ENCODE data around the gene FOXD3.

The FOXD3 gene

GRCh38 chr1:63362578-63362977 is 40.2 kb downstream of the FOXD3 start:
- DNase-seq: no peak

GRCh38 chr1:63363014-63363413 is 40.6 kb downstream of the FOXD3 start:
- no peak for DNase-seq

- no peak for DNase-seq
These were observed 44.5 kb downstream of the FOXD3 start for GRCh38 chr1:63366908-63367214.

- peak; percentile 71 for DNase-seq
These were observed 45.1 kb downstream of the FOXD3 start, which contains the start of gene ALG6 for GRCh38 chr1:63367215-63368103. ALG6 (plus strand) TSS chr1:63367627; CDS start chr1:63370978, 3,351 bp downstream.

GRCh38 chr1:63368131-63368530 is 45.8 kb downstream of the FOXD3 start:
- DNase-seq: no peak

All from effector CD4-positive, alpha-beta T cell (primary cell).